ENCODE results near the gene POPDC3.
"Not testable (repeated sequence)": the region's sequence is repeated elsewhere in the genome, so short reads cannot be mapped to it uniquely, and the experiment has no call there.

The POPDC3 gene

GRCh38 chr6:105194591-105194990 is 14.8 kb upstream of the POPDC3 start:
- no peak for DNase-seq

- DNase-seq, result no peak
Observed at GRCh38 chr6:105194106-105194505, 14.3 kb upstream of the POPDC3 start.

DNA sequence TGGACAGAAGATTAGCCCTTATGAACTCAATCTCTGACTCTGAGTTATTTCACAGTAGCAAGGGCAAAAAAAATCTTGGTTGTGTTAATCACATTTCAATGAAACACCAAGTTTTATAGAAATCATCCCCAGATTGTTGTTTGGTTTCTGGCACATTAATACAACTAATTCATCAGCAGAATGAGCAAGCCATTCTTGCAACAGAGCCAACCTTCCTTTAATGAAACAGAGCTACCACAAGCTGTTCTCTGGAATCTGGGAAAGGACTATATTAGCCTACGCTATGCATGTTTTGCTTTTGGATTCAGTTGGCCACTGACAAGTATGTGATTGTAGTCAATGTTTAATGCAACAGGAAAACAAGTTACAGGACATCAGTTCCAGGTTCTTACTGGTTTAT is 13.8 kb upstream of the POPDC3 start:
- DNase-seq, result no peak

DNA sequence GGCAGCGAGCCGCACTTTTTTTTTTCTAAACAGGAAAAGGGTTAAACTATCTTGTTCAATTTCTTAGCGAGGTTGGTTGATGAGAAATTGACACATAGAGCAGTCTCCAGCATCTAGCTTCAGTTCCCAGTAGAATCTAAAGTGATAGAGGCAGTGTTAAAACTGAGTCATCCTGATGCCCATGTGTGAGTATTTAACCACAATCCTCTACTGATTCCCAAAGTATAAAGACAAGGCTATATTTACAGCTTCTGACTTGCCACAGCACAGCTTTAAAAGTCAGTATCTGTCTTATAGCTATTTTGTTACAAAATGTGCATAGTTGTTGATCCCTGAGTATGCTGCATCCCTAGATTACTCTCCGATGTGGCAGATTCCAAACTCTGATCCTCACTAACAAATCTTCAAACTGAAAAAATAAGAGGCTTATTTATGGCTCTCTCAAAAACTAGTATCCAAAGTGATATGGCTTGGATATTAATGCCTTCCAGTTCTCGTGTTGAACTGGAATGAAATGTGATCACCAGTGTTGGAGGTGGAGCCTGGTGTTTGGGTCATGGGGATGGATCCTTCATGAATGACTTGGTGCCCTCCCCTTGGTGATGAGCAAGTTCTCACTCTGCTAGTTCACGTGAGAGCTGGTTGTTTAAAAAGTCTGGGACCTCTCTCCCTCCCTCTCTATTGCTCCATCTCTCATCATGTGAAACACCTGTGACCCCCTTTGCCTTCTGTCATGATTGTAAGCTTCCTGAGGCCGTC is 13.1 kb upstream of the POPDC3 start:
- no peak for DNase-seq

DNA sequence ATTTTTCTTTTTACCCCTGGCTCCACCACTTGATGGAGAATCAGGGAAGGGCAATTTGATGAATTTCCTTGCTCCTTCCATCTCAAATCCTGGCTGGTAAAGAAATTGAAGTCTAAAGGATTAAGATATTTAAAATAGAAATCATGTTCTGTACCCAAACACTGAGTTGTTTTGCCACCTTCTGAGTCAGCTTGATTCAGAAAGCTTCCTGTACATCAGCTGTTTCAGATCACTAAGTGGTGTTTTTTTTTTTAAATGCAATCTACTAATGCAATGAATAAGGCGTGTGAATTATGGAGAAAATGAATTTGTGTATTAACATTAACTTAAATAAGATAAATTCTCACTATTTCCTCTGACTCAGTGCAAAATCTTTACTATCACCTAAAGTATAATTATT is 11.5 kb upstream of the POPDC3 start:
- no peak for DNase-seq

- no peak for DNase-seq
Observed at GRCh38 chr6:105189026-105189820, 9.4 kb upstream of the POPDC3 start.

DNA sequence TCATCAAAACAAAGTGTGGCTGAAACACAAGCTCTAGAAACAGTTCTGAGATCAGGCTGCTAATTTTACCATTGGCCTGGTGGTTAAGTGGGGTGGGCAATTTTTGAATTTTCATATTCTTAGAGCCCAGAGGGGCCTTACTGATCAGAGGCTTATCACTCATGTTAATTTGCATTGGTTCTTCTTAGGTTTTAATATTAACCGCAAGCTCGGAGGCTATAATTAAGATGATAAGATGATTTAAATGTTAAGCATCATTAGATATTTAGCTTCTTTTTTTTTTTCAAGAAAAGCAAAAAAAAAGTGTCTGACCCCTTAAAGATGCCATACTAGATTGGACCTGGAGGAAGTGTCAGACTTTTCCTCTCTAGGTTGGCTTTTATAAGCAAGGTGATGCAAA is 8.4 kb upstream of the POPDC3 start:
- no peak for DNase-seq

- no peak for DNase-seq
Observed at GRCh38 chr6:105186576-105186975, 6.8 kb upstream of the POPDC3 start.

DNA sequence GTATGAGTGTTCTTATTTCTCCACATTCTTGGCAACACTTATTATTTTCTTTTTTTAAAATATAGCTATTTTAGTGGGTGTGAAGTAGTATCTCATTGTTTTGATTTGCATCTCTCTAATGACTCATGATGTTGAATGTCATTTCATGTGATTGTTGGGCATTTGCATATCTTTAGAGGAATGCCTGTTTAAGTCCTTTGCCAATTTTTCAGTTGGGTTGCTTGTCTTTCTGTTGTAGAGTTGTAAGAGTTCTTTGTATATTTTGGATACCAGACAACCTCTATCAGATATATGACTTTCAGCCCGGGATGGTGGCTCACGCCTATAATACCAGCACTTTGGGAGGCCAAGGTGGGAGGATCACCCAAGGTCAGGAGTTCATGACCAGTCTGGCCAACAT is 5.1 kb upstream of the POPDC3 start:
- no peak for DNase-seq

- DNase-seq, result no peak
Observed at GRCh38 chr6:105181981-105182515, 2.2 kb upstream of the POPDC3 start.

DNA sequence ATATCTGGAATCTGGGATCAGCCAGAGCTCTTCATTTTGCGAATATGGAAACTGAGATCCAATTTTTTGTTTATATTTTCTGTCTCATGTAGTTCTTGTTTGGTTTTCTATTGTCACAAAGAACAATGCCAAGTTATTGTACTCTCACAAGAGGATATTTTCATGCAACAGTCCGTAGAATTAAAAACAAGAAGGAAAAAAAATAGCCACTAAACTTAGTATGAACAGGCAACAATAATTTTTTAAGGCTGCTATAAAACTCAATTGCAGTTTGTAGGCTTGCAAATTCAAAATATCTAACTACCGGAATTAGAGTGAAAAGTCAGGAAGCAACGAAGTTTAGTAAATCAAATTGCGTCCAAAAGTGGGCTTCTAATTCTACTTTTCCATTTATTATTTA is 1.2 kb downstream of the POPDC3 start:
- DNase-seq, result no peak

DNA sequence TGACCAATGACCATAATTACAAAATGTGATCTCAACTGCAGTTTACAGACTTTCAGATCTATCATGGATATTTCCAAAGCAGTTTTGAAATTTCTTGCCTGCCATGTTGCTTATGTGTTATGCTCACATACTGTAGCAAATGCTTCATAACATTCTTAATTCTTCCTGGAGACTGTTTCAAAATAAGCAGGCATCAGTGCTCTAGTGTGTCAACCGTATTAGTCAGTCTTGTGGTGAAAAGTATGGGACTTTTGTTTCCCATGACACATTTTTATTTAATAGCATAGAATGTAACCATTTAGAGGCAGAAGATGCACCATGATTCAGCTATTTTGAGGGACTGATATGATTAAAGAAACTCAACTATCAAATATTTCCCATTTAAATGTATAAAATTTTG is 1.7 kb downstream of the POPDC3 start:
- no peak for DNase-seq

DNA sequence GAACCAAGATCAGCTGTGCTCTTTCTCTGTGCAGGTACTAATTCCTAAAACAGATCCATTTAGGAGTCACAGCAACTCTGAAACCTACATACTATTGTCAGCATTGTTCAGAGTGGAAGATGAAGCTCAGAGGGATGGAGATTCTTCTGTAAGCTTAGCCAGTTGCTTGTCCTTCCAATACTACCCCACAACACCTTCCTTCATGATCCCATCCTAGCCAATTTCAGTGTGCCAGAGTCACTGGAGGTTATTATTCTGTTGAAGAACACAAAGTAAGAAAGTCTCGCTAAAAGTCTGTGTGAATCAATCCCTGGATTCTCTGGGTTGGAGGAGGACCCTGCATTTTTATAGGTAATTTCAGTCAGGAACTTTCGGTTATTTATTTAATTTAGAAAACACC is 2.3 kb downstream of the POPDC3 start:
- DNase-seq, result no peak

GRCh38 chr6:105174512-105174911 is 5.3 kb downstream of the POPDC3 start:
- no peak for DNase-seq

GRCh38 chr6:105172515-105172914 is 7.3 kb downstream of the POPDC3 start:
- DNase-seq, result not testable (repeated sequence)

DNA sequence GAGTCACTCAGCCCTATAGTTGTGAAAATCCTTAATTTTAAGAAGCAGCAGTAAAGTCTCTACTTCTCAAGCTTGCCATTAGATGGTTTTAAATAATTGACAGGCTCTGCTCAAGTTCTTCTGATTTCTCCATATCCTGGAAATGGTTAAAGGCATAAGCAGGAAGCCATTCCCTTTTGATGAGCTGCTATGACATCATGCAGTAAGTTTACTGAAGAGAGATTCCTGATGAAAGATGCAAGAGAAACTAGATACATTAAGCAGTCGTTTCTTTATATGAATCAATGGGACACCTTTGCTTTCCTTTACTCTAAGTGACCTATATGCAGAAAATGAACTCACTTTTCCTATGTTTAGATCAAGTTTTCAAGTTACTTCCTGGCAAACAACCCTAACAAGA is 9.8 kb downstream of the POPDC3 start:
- no peak for DNase-seq

DNA sequence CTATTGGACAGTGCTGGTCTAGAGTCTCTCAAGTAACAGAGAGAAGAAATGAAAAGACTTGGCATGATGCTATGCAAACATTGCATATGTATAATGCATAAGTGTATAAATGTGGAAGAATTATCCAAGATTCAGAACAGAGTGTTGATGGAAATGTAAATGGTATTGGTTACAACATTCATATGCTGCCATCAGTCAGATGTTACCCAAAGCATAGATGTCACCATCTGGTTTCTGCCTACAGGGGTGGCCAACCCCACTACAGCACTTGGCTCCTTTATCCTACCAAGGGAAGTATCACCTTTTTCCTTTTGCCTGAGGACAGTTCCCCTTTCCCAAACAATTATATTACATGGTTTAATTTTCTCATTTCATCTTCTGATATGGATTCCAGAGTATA is 11.9 kb downstream of the POPDC3 start:
- DNase-seq, result no peak

DNA sequence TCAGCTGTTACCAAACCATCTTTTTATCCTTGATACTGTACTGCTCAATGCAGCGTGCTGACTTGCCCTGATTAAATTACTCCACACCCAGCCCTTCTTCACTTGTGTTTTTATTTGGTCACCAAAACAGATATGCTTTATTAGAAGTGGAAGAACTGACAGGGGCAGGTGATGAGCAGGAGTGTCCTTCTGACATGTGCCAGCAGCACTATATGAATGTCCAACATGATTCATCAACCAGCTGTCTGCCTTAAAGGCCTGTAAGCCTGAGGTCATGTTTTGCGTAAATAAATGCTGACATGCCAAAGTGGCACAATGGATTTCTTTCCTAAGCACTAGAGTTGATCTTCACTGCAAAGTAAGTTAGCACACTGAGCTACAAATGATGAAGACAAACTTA is 15.4 kb downstream of the POPDC3 start:
- DNase-seq, result peak; percentile 53

- no peak for DNase-seq
Observed at GRCh38 chr6:105163183-105163582, 16.6 kb downstream of the POPDC3 start.

GRCh38 chr6:105162377-105162776 is 17.4 kb downstream of the POPDC3 start:
- DNase-seq, result no peak

- no peak for DNase-seq
Observed at GRCh38 chr6:105161421-105161820, 18.4 kb downstream of the POPDC3 start.

- DNase-seq, result no peak
Observed at GRCh38 chr6:105153676-105154075, 26.1 kb downstream of the POPDC3 start.

GRCh38 chr6:105152880-105153279 is 26.9 kb downstream of the POPDC3 start:
- DNase-seq, result no peak

- no peak for DNase-seq
Observed at GRCh38 chr6:105151644-105152043, 28.2 kb downstream of the POPDC3 start.

Data from NCI-H774 (cell line).